IMR-90 (cell line): ENCODE measurements around the gene EXOC3L2.

Source experiments
- BHLHE40 ChIP-seq: fragments of 150-350 bp; IDR thresholded peaks from 2 replicates; pipeline ENCODE4 v1.6.1; 2016; ENCODE audit warnings: mild to moderate bottlenecking, low read depth, low read length
- CEBPB ChIP-seq: IDR thresholded peaks from 2 replicates; pipeline ENCODE4 v1.6.1; 2012; ENCODE audit warnings: low read depth, low read length, improper control_type of control experiment
- CHD1 ChIP-seq: IDR thresholded peaks from 2 replicates; pipeline ENCODE4 v1.6.1; 2012; ENCODE audit warnings: low read depth, low read length, improper control_type of control experiment
- ELK1 ChIP-seq: fragments of 150-350 bp; IDR thresholded peaks from 2 replicates; pipeline ENCODE4 v1.6.1; 2016; ENCODE audit warnings: low read depth, mild to moderate bottlenecking, low read length, moderate library complexity, borderline replicate concordance
- FOS ChIP-seq: fragments of 150-350 bp; IDR thresholded peaks from 2 replicates; pipeline ENCODE4 v1.6.1; 2016; ENCODE audit warnings: low read depth, low read length
- MAFK ChIP-seq: IDR thresholded peaks from 2 replicates; pipeline ENCODE4 v1.6.1; 2012; ENCODE audit warnings: low read depth, low read length, improper control_type of control experiment
- MAZ ChIP-seq: IDR thresholded peaks from 2 replicates; pipeline ENCODE4 v1.6.1; 2012; ENCODE audit warnings: low read depth, mild to moderate bottlenecking, low read length, improper control_type of control experiment, moderate library complexity, borderline replicate concordance
- MXI1 ChIP-seq: IDR thresholded peaks from 2 replicates; pipeline ENCODE4 v1.6.1; 2012; ENCODE audit warnings: low read depth, mild to moderate bottlenecking, low read length, moderate library complexity, borderline replicate concordance
- POLR2A ChIP-seq: IDR thresholded peaks from 2 replicates; pipeline ENCODE4 v1.6.1; 2012; ENCODE audit warnings: mild to moderate bottlenecking, low read depth, low read length
- RAD21 ChIP-seq: IDR thresholded peaks from 2 replicates; pipeline ENCODE4 v1.6.1; 2012; ENCODE audit warnings: low read length, improper control_type of control experiment
- RFX5 ChIP-seq: IDR thresholded peaks from 2 replicates; pipeline ENCODE4 v1.8.0; 2012; ENCODE audit warnings: low read depth, mild to moderate bottlenecking, low read length, moderate library complexity
- SMC3 ChIP-seq: fragments of 150-350 bp; IDR thresholded peaks from 2 replicates; pipeline ENCODE4 v1.6.1; 2016; ENCODE audit warnings: low read depth, mild to moderate bottlenecking, antibody characterized with exemption, low read length, moderate library complexity
- TF ChIP-seq, protein P1 (sequence below): conservative IDR thresholded peaks from 2 replicates; pipeline ENCODE4 v1.5.1; 2012; ENCODE audit warnings: mild to moderate bottlenecking, low read depth, low read length, improper control_type of control experiment
- TF ChIP-seq, protein P2 (sequence below): fragments of 150-350 bp; IDR thresholded peaks from 2 replicates; pipeline ENCODE4 v1.6.1; 2017; ENCODE audit warnings: mild to moderate bottlenecking, antibody characterized with exemption, low read length, low read depth

- TF ChIP-seq, protein P1, sequence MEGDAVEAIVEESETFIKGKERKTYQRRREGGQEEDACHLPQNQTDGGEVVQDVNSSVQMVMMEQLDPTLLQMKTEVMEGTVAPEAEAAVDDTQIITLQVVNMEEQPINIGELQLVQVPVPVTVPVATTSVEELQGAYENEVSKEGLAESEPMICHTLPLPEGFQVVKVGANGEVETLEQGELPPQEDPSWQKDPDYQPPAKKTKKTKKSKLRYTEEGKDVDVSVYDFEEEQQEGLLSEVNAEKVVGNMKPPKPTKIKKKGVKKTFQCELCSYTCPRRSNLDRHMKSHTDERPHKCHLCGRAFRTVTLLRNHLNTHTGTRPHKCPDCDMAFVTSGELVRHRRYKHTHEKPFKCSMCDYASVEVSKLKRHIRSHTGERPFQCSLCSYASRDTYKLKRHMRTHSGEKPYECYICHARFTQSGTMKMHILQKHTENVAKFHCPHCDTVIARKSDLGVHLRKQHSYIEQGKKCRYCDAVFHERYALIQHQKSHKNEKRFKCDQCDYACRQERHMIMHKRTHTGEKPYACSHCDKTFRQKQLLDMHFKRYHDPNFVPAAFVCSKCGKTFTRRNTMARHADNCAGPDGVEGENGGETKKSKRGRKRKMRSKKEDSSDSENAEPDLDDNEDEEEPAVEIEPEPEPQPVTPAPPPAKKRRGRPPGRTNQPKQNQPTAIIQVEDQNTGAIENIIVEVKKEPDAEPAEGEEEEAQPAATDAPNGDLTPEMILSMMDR, result no peak
- TF ChIP-seq SMC3, result no peak
- no peak for TF ChIP-seq FOS
- TF ChIP-seq MAZ, result no peak
- TF ChIP-seq, protein P2, sequence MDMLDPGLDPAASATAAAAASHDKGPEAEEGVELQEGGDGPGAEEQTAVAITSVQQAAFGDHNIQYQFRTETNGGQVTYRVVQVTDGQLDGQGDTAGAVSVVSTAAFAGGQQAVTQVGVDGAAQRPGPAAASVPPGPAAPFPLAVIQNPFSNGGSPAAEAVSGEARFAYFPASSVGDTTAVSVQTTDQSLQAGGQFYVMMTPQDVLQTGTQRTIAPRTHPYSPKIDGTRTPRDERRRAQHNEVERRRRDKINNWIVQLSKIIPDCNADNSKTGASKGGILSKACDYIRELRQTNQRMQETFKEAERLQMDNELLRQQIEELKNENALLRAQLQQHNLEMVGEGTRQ, result no peak
- TF ChIP-seq MAFK, result no peak
- no peak for TF ChIP-seq POLR2A
- TF ChIP-seq CEBPB, result no peak
- no peak for TF ChIP-seq RAD21
- TF ChIP-seq CHD1, result no peak
- no peak for TF ChIP-seq ELK1
- no peak for TF ChIP-seq RFX5
- no peak for TF ChIP-seq BHLHE40
- TF ChIP-seq MXI1, result no peak
Measured at GRCh38 chr19:45264781-45265317, 19.6 kb upstream of the EXOC3L2 start.
